MCF 10A (cell line): Measurements from ENCODE around the gene CCL20. TPM values are rescaled to one million over a fixed set of nuclear protein-coding genes. Genes with fewer than 3 reads are reported as not detected.

Experiments used
- BruUV-seq: library from RNA; stranded (reverse); fragments of 400-500 nt; replicated peaks from 2 replicates; lab custom pipeline; 2021; lab: Mats Ljungman, UMichigan
- CTCF ChIA-PET: fragments of 300-600 bp; sonication (Branson Sonifier 250); formaldehyde crosslinking; extraction: SDS; loops from one replicate; lab custom pipeline; 2021; ENCODE audit warnings: antibody characterized with exemption, inconsistent platforms; lab: Yijun Ruan, JAX
- POLR2A ChIA-PET: fragments of 300-600, 350-650 bp; sonication (Branson Sonifier 250); formaldehyde crosslinking; extraction: SDS; loops from one replicate; lab custom pipeline; 2020; ENCODE audit warnings: antibody characterized with exemption, inconsistent platforms; lab: Yijun Ruan, JAX
- DNase-seq: peaks from one replicate; pipeline ENCODE4 v3.0.0-alpha.2; 2018; ENCODE audit not compliant: unreplicated experiment
- H3K27ac Mint-ChIP-seq: one replicate; pipeline ENCODE4 v1.8.0; 2022; ENCODE audit warnings: mild to moderate bottlenecking, low read depth, mixed read lengths; ENCODE audit not compliant: unreplicated experiment
- H3K27me3 Mint-ChIP-seq: one replicate; pipeline ENCODE4 v1.8.0; 2022; ENCODE audit warnings: mixed read lengths; ENCODE audit not compliant: insufficient read depth, unreplicated experiment
- H3K36me3 Mint-ChIP-seq: one replicate; pipeline ENCODE4 v1.8.0; 2022; ENCODE audit warnings: mild to moderate bottlenecking, moderate library complexity, mixed read lengths; ENCODE audit not compliant: insufficient read depth, unreplicated experiment
- H3K4me1 Mint-ChIP-seq: one replicate; pipeline ENCODE4 v1.8.0; 2022; ENCODE audit warnings: mixed read lengths; ENCODE audit not compliant: insufficient read depth, unreplicated experiment
- H3K4me3 Mint-ChIP-seq: one replicate; pipeline ENCODE4 v1.8.0; 2022; ENCODE audit warnings: mild to moderate bottlenecking, moderate library complexity, mixed read lengths; ENCODE audit not compliant: unreplicated experiment
- H3K9me3 Mint-ChIP-seq: one replicate; pipeline ENCODE4 v1.8.0; 2022; ENCODE audit warnings: mixed read lengths; ENCODE audit not compliant: unreplicated experiment
- CTCF ChIP-seq: fragments of 200-600 bp; IDR thresholded peaks from one replicate; pipeline ENCODE4 v1.8.0; 2022; ENCODE audit warnings: antibody characterized with exemption, mild to moderate bottlenecking; ENCODE audit not compliant: unreplicated experiment
- intact Hi-C: fragments of 100-400 bp; cut with micrococcal nuclease; formaldehyde crosslinking; loops from 2 replicates; pipeline ENCODE4 v1.14.1; 2022
- total RNA-seq: library from RNA; stranded (reverse); gene quantifications from 2 replicates; pipeline ENCODE4 v1.2.3, GENCODE V29; 2022

CCL20 gene
- total RNA-seq, 1 experiment from 2014 or later = 34.4 TPM

DNA sequence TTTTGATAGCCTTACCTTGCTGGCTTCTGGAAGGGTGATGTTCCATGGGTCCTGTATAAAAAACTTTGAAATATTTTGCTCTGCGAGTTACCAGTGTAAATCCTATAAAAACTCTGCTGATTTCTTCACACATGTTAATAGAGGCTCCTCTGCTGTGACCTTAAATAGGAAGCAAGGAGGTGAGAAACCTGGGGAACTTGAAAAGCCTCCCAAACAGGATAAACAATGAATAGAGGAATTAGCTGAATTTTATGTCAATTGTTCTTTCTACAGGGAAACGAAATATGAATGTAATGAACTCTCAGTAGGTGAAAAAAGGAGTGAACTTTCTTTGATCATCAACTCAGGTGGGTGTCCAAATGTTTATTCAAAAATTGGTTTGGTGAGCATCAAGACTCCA lies 10.8 kb upstream of the CCL20 start:
- H3K27ac Mint-ChIP-seq = no peak overlapping the region

DNA sequence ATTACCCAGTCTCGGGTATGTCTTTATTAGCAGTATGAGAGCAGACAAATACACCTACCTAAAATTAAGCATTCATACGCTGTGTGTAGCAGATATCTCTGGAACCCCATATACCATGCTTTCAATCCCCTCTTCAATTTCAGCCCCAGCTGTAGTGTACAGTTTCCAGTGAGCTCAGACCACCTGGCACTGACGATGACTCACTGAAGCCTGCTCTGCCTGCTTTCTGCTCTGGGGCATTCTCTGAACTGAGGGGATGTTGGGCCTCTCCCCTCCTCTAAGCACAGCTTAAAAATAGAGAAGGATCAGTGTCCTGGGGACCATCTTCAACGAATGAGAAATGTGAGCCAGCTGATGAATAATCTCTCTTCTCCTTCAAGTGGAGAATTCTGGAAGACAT lies 8.7 kb upstream of the CCL20 start:
- no peak for TF ChIP-seq CTCF
- no peaks in the 10 kb centered on the region for H3K36me3 Mint-ChIP-seq
- no peaks in the 10 kb centered on the region for H3K27me3 Mint-ChIP-seq
- no peak overlapping the region for H3K4me3 Mint-ChIP-seq
- intact Hi-C loops = no loop called here
- H3K27ac Mint-ChIP-seq = peak overlapping the region; percentile 63
- BruUV-seq = TSS peak; percentile 2
- H3K9me3 Mint-ChIP-seq = no peaks in the 10 kb centered on the region
- DNase-seq = peak; percentile 27
- ChIA-PET POLR2A (no interaction called here), CTCF (interaction anchor here (0.6 to 1.3 kb wide), 4 partner anchors 9 to 936 kb away, joined by 3 to 4 read pairs (median 4); partner anchors contain the start of gene CCL20)
- H3K4me1 Mint-ChIP-seq = peaks cover 5% of the 10 kb centered on the region

More for the DNA sequence above, 10.8 kb upstream of the CCL20 start:
- no peak for TF ChIP-seq CTCF
- ChIA-PET POLR2A (no interaction called here), CTCF (no interaction called here)
- no peaks in the 10 kb centered on the region for H3K36me3 Mint-ChIP-seq
- intact Hi-C loops = no loop called here
- H3K27me3 Mint-ChIP-seq = no peaks in the 10 kb centered on the region
- no peak overlapping the region for H3K4me3 Mint-ChIP-seq
- no peaks in the 10 kb centered on the region for H3K9me3 Mint-ChIP-seq
- BruUV-seq = TSS peak; percentile 1
- peaks cover 5% of the 10 kb centered on the region for H3K4me1 Mint-ChIP-seq
- DNase-seq = no peak

GRCh38 chr2:227805578-227805977 lies 8.1 kb upstream of the CCL20 start:
- peak; percentile 6 for DNase-seq
- ChIA-PET CTCF (interaction anchor here (0.6 to 1.3 kb wide), 2 partner anchors 8 to 937 kb away, joined by 4 read pairs; partner anchors contain the start of gene CCL20), POLR2A (interaction anchor here (1.2 kb wide), 1 partner anchor 13 kb away, joined by 3 read pairs; no protein-coding TSS in a partner anchor)
- Mint-ChIP-seq H3K36me3 (peaks cover 3% of the 10 kb centered on the region), H3K9me3 (no peaks in the 10 kb centered on the region), H3K27ac (peak overlapping the region; percentile 63), H3K4me1 (peaks cover 5% of the 10 kb centered on the region), H3K27me3 (no peaks in the 10 kb centered on the region), H3K4me3 (no peak overlapping the region)
- intact Hi-C loops = no loop called here
- TF ChIP-seq CTCF = no peak
- no TSS peak for BruUV-seq

GRCh38 chr2:227808936-227809335 lies 4.7 kb upstream of the CCL20 start:
- Mint-ChIP-seq H3K27ac (no peak overlapping the region), H3K27me3 (no peaks in the 10 kb centered on the region), H3K9me3 (no peaks in the 10 kb centered on the region), H3K4me3 (no peak overlapping the region), H3K4me1 (peaks cover 12% of the 10 kb centered on the region), H3K36me3 (peaks cover 14% of the 10 kb centered on the region)
- TF ChIP-seq CTCF = no peak
- no TSS peak for BruUV-seq
- no peak for DNase-seq
- intact Hi-C loops = no loop called here
- ChIA-PET CTCF (no interaction called here), POLR2A (interaction anchor here (0.7 to 2.7 kb wide), 2 partner anchors 13 to 15 kb away, joined by 4 to 8 read pairs; no protein-coding TSS in a partner anchor)
